HG02623 (cell line): ENCODE results near the gene CDK19.
"Not testable (repeated sequence)": the region's sequence is repeated elsewhere in the genome, so short reads cannot be mapped to it uniquely, and the experiment has no call there.

Experiments
- ATAC-seq: cut with Tn5 transposase; IDR thresholded peaks from one replicate; pipeline ENCODE4 v1.9.1; 2021; ENCODE audit warnings: moderate library complexity; ENCODE audit not compliant: unreplicated experiment

Gene CDK19

GRCh38 chr6:110760589-110760988, 54.7 kb downstream of the CDK19 start:
- ATAC-seq: no peak

GRCh38 chr6:110760098-110760497, 55.2 kb downstream of the CDK19 start:
- not testable (repeated sequence) for ATAC-seq

GRCh38 chr6:110757926-110758325, 57.3 kb downstream of the CDK19 start:
- ATAC-seq: no peak

- ATAC-seq: no peak
Observed at GRCh38 chr6:110756817-110757216, 58.5 kb downstream of the CDK19 start.

DNA sequence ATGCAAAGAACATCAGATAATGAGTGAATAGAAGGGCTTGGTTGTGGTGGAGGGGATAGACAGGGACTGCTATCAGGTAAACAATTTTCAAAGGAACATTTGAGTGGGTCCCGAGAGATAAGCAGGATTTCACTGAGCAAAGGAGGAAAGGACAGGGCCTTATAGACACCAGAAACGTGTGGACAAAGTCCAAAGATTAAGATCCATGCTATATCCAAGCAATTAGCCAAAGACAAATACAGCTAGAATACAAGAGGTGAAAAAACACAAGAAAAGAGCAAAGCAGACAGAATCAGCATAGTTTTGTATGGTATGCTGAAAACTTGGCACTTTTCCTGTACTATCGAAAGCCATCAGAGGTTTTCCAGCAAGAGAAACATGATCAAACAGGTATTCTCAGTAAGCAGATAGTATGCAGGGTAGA, 59.8 kb downstream of the CDK19 start:
- no peak for ATAC-seq

DNA sequence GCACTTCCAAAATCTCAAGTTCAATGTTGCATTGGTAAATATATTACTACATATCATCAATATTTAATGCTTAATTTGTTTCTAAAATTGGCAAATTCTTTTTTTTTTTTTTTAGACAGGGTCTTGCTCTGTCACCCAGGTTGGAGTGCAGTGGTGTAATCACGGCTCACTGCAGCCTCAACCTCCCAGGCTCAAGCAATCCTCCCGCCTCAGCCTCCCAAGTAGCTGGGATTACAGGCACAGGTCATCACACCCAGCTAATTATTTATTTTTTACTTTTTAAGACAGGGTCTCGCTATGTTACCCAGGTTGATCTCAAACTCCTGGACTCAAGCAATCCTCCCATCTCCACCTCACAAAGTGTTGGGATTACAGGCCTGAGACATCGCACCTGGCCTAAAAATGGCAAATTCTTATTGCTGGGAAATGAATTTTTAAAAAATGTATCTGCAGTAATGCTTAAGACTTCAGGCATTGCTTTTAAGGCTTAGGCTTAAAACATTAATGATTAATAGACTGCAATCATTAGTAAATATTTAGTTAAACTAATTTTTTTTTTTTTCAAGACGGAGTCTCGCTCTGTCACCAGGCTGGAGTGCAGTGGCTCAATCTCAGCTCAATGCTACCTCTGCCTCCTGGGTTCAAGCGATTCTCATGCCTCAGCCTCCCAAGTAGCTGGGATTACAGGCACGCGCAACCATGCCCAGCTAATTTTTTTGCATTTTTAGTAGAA, 61.2 kb downstream of the CDK19 start:
- ATAC-seq: not testable (repeated sequence)

DNA sequence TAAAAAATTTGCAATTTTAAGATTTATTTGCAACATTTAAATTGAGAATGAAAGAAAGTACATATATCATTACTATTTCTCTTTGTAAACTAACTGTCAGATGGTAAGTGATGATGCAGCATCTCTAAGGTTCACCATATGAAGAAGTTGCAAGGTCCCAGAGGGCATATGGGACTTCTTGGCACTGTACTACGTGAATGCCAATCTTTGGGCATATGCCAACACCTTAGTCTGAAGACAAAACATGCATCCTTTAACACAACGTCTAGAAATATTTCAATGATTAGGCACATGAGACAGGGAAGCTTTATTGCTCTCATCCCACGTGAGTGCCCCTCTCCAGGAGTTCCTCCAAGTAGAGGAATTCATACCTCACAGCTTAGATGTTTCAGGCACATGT, 66.8 kb downstream of the CDK19 start:
- ATAC-seq: no peak

GRCh38 chr6:110746680-110747079, 68.6 kb downstream of the CDK19 start:
- ATAC-seq: no peak

- ATAC-seq: no peak
Observed at GRCh38 chr6:110744991-110745390, 70.3 kb downstream of the CDK19 start.

DNA sequence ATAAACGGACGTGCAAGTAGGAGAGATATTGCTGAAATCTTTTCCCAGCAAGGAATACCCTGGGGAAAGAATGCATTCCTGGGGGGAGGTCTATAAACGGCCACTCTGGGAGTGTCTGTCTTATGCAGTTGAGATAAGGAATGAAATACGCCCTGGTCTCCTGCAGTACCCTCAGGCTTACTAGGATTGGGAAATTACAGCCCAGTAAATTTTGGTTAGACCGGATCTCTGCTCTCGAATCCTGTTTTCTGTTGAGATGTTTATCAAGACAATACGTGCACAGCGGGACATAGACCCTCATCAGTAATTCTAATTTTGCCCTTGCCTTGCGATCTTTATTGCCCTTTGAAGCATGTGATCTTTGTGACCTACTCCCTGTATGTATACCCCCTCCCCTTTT, 72.7 kb downstream of the CDK19 start:
- not testable (repeated sequence) for ATAC-seq

- ATAC-seq: no peak
Observed at GRCh38 chr6:110741517-110741916, 73.8 kb downstream of the CDK19 start.

DNA sequence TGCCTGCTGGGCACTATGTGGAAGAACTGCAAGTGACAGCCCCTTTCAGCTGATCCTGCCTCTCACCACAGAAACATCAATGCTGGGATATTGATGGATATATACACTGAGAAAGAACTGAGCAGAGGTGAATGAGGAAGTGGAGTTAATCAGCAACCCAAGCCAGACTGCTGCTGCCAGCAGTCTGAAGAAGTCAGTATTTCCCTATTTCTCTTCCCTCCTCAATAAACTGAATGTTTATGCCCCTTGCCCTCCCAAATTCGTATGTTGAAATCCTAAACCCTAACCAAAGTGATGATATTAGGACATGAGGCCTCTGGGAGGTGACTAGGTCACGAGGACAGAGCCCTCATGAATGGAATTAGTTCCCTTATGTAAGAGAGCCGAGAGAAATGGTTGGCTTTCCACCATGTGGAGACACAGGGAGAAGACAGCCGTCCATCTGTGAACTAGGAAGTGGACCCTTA, 76.3 kb downstream of the CDK19 start:
- peak; percentile 60 for ATAC-seq

GRCh38 chr6:110735666-110736065, 79.6 kb downstream of the CDK19 start:
- ATAC-seq: no peak

GRCh38 chr6:110731898-110732297, 83.4 kb downstream of the CDK19 start:
- no peak for ATAC-seq

GRCh38 chr6:110731196-110731595, 84.1 kb downstream of the CDK19 start:
- no peak for ATAC-seq

DNA sequence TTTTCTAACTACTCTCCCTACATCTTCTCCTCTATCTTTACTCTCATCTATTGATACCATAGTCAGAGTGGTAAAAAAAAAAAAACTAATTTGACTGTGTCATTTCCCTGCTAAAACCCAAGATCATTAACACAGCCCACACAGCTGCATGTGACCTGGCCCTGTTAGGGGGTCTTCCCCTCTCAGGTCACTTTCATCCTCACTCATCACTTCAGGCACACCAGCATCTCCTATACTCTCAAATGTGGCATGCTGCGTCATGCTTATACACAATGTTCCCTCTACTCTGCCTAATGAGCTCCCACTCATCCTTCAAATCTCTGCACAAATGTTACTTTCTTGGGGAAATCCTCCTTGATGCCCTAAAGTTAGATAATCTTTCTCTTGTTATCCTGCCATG, 86.8 kb downstream of the CDK19 start:
- peak; percentile 80 for ATAC-seq

GRCh38 chr6:110723017-110723416, 92.3 kb downstream of the CDK19 start:
- ATAC-seq: no peak

GRCh38 chr6:110720066-110720465, 95.2 kb downstream of the CDK19 start:
- ATAC-seq: no peak

GRCh38 chr6:110719601-110720000, 95.7 kb downstream of the CDK19 start:
- not testable (repeated sequence) for ATAC-seq

DNA sequence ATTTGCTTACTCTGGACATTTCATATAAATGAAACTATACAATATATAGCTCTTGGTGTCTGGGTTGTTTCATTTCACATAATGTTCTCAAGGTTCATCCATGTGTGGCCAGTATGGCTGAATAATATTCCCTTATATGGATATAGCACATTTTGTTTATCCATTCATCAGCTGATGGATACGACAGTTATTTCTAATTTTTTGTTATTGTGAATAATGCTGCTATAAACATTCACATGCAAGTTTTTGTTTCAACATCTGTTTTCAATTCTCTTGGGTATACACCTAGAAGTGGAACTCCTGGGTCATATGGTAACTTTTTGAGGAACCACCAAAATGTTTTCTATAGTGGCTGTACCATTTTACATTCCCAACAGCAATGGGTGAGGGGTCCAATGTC, 101.1 kb downstream of the CDK19 start:
- no peak for ATAC-seq

- no peak for ATAC-seq
Observed at GRCh38 chr6:110712238-110712637, 103.0 kb downstream of the CDK19 start.

DNA sequence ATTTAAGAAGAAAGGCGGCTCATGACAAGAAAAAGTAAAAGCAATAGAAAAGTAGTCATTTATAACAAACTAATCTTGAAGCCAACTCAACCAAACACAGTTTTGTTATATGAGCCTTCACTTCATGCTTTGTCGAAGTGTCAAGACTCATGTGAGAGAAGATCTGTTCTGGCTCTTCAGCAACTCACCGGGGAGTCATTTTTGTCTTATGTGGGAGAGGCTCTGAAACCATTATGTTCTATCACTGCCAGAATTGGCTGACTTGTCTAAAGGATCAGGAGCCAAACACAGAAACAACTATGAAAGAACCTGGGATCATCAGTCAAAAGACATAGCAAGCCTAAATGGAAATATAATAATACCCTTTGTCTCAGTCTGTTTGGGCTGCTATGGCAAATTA, 105.2 kb downstream of the CDK19 start:
- no peak for ATAC-seq
